H9 (cell line): ENCODE data around the gene ZNF407. TPM values are rescaled to one million over a fixed set of nuclear protein-coding genes. Genes with fewer than 3 reads are reported as not detected.

ENCODE experiments used
- DNase-seq: peaks from one replicate; pipeline ENCODE4 v3.0.0-alpha.2; 2017
- H2AFZ ChIP-seq: one replicate; pipeline ENCODE4 v1.6.1; 2013; ENCODE audit warnings: mild to moderate bottlenecking, low read length, control low read depth, moderate library complexity
- H2AK5ac ChIP-seq: 2 replicates; pipeline ENCODE4 v1.6.1; 2013; ENCODE audit warnings: low read length, control low read depth, mixed read lengths; ENCODE audit not compliant: insufficient read length
- H2BK120ac ChIP-seq: one replicate; pipeline ENCODE4 v1.6.1; 2013; ENCODE audit warnings: low read depth, mild to moderate bottlenecking, low read length, control low read depth, inconsistent platforms; ENCODE audit not compliant: poor library complexity, severe bottlenecking
- H2BK12ac ChIP-seq: 2 replicates; pipeline ENCODE4 v1.6.1; 2013; ENCODE audit warnings: low read length, control low read depth, mixed read lengths, low read depth; ENCODE audit not compliant: insufficient read length
- H2BK15ac ChIP-seq: 2 replicates; pipeline ENCODE4 v1.6.1; 2013; ENCODE audit warnings: low read depth, low read length, control low read depth
- H2BK20ac ChIP-seq: one replicate; pipeline ENCODE4 v1.6.1; 2013; ENCODE audit warnings: low read depth, mild to moderate bottlenecking, low read length, control low read depth, inconsistent platforms; ENCODE audit not compliant: poor library complexity, severe bottlenecking
- H2BK5ac ChIP-seq: 2 replicates; pipeline ENCODE4 v1.6.1; 2013; ENCODE audit warnings: low read length, control low read depth, mixed read lengths; ENCODE audit not compliant: insufficient read length
- H3K14ac ChIP-seq: 2 replicates; pipeline ENCODE4 v1.6.1; 2013; ENCODE audit warnings: low read length, control low read depth; ENCODE audit not compliant: insufficient read depth
- H3K18ac ChIP-seq: 2 replicates; pipeline ENCODE4 v1.6.1; 2013; ENCODE audit warnings: low read depth, mild to moderate bottlenecking, mixed read lengths, low read length, control low read depth; ENCODE audit not compliant: insufficient read length
- H3K23ac ChIP-seq: 2 replicates; pipeline ENCODE4 v1.6.1; 2013; ENCODE audit warnings: low read length, control low read depth, mixed read lengths, low read depth; ENCODE audit not compliant: insufficient read length
- H3K23me2 ChIP-seq: 2 replicates; pipeline ENCODE4 v1.6.1; 2013; ENCODE audit warnings: low read depth, mild to moderate bottlenecking, mixed read lengths, low read length, control low read depth; ENCODE audit not compliant: insufficient read length, poor library complexity, severe bottlenecking
- H3K27ac ChIP-seq: 2 replicates; pipeline ENCODE4 v1.5.1; 2013; ENCODE audit warnings: low read length, control low read depth, mixed read lengths, low read depth; ENCODE audit not compliant: insufficient read length
- H3K27me3 ChIP-seq: 2 replicates; pipeline ENCODE4 v1.6.1; 2013; ENCODE audit warnings: low read length, control low read depth, inconsistent platforms; ENCODE audit not compliant: insufficient read depth
- H3K4ac ChIP-seq: 2 replicates; pipeline ENCODE4 v1.6.1; 2013; ENCODE audit warnings: low read depth, mild to moderate bottlenecking, control low read depth, inconsistent platforms, low read length, moderate library complexity
- H3K4me1 ChIP-seq: 2 replicates; pipeline ENCODE4 v1.6.1; 2013; ENCODE audit warnings: low read length, control low read depth, inconsistent platforms; ENCODE audit not compliant: insufficient read depth
- H3K4me2 ChIP-seq: 2 replicates; pipeline ENCODE4 v1.6.1; 2013; ENCODE audit warnings: low read length, control low read depth, mixed read lengths; ENCODE audit not compliant: insufficient read length, insufficient read depth
- H3K56ac ChIP-seq: 2 replicates; pipeline ENCODE4 v1.6.1; 2013; ENCODE audit warnings: low read depth, mild to moderate bottlenecking, mixed read lengths, low read length, control low read depth; ENCODE audit not compliant: insufficient read length
- H3K79me1 ChIP-seq: 2 replicates; pipeline ENCODE4 v1.6.1; 2013; ENCODE audit warnings: low read depth, mild to moderate bottlenecking, moderate library complexity, low read length, control low read depth, inconsistent platforms; ENCODE audit not compliant: insufficient read depth, poor library complexity, severe bottlenecking
- H3K79me2 ChIP-seq: 2 replicates; pipeline ENCODE4 v1.6.1; 2013; ENCODE audit warnings: low read length, control low read depth, inconsistent platforms; ENCODE audit not compliant: insufficient read depth
- H3K9ac ChIP-seq: 2 replicates; pipeline ENCODE4 v1.6.1; 2013; ENCODE audit warnings: low read length, control low read depth, mixed read lengths; ENCODE audit not compliant: insufficient read length; ENCODE audit errors: extremely low read depth
- H3K9me3 ChIP-seq: one replicate; pipeline ENCODE4 v1.6.1; 2013; ENCODE audit warnings: low read depth, low read length, inconsistent platforms; ENCODE audit not compliant: control insufficient read depth
- H3T11ph ChIP-seq: one replicate; pipeline ENCODE4 v1.6.1; 2013; ENCODE audit warnings: mild to moderate bottlenecking, low read length, control low read depth, inconsistent platforms
- H4K20me1 ChIP-seq: one replicate; pipeline ENCODE4 v1.6.1; 2013; ENCODE audit not compliant: control insufficient read depth, insufficient read length, insufficient read depth
- H4K5ac ChIP-seq: 2 replicates; pipeline ENCODE4 v1.6.1; 2013; ENCODE audit warnings: low read depth, mild to moderate bottlenecking, mixed read lengths, low read length, control low read depth; ENCODE audit not compliant: insufficient read length
- H4K8ac ChIP-seq: replicated peaks from 2 replicates; pipeline ENCODE4 v1.6.1; 2013; ENCODE audit warnings: low read length, control low read depth, mixed read lengths, low read depth; ENCODE audit not compliant: insufficient read length
- H4K91ac ChIP-seq: 2 replicates; pipeline ENCODE4 v1.6.1; 2013; ENCODE audit warnings: low read depth, mild to moderate bottlenecking, moderate library complexity, mixed read lengths, low read length, control low read depth; ENCODE audit not compliant: insufficient read length
- H3K27ac Mint-ChIP-seq, 3 experiments: 2 replicates in 2 of 3; 3 replicates in 1 of 3; pipeline ENCODE4 v1.8.0; 2020 to 2021; ENCODE audit warnings: mixed read lengths in 3 of 3, mild to moderate bottlenecking in 1 of 3, moderate library complexity in 1 of 3
- H3K27me3 Mint-ChIP-seq: 2 replicates; pipeline ENCODE4 v1.8.0; 2021; ENCODE audit warnings: low read depth, mild to moderate bottlenecking, moderate library complexity, mixed read lengths
- H3K36me3 Mint-ChIP-seq, 3 experiments: 2 replicates in 2 of 3; 3 replicates in 1 of 3; pipeline ENCODE4 v1.8.0; 2020 to 2021; ENCODE audit warnings: low read depth in 3 of 3, mixed read lengths in 3 of 3; ENCODE audit not compliant: insufficient read depth in 1 of 3
- H3K4me1 Mint-ChIP-seq, 2 experiments: 2 replicates each; pipeline ENCODE4 v1.8.0; 2020; ENCODE audit warnings: mixed read lengths in 2 of 2
- H3K4me3 Mint-ChIP-seq, 2 experiments: 2 replicates in 1 of 2; 3 replicates in 1 of 2; pipeline ENCODE4 v1.8.0; 2020 to 2021; ENCODE audit warnings: mild to moderate bottlenecking in 2 of 2, mixed read lengths in 2 of 2, moderate library complexity in 1 of 2
- H3K9me3 Mint-ChIP-seq, 2 experiments: 2 replicates in 1 of 2; 3 replicates in 1 of 2; pipeline ENCODE4 v1.8.0; 2020; ENCODE audit warnings: mild to moderate bottlenecking in 2 of 2, mixed read lengths in 2 of 2, moderate library complexity in 1 of 2
- CTCF ChIP-seq: fragments of 200-600 bp; sonication (generic); conservative IDR thresholded peaks from 3 replicates; pipeline ENCODE4 v1.8.0; 2021; ENCODE audit warnings: antibody characterized with exemption, mild to moderate bottlenecking
- WGBS: extraction: QIAGEN DNeasy Blood & Tissue Kit; methylation state at CpG from one replicate; pipeline ENCODE4 v1.1.7; 2013; ENCODE audit warnings: missing lambda C conversion rate, low lambda C conversion rate, mixed read lengths; ENCODE audit not compliant: insufficient read length; ENCODE audit errors: extremely low coverage; 5-methylcytosine and 5-hydroxymethylcytosine counted together
- total RNA-seq: library from RNA; stranded (reverse); gene quantifications from 2 replicates; pipeline ENCODE4 v1.2.1, GENCODE V29; 2021

The ZNF407 gene
- total RNA-seq, 1 experiment from 2014 or later, result 8.7 TPM

- Histone ChIP-seq H2AFZ (no peak overlapping the region), H2BK15ac (no peak overlapping the region), H3K4me2 (no peak overlapping the region), H2BK12ac (no peak overlapping the region), H3K4ac (no peak overlapping the region), H3K4me1 (no peaks in the 10 kb centered on the region), H4K5ac (no peak overlapping the region), H3K14ac (no peak overlapping the region), H2AK5ac (no peak overlapping the region), H3K9me3 (no peaks in the 10 kb centered on the region), H2BK5ac (no peak overlapping the region), H2BK120ac (no peak overlapping the region), H3K23ac (no peak overlapping the region), H3K18ac (no peak overlapping the region), H4K91ac (no peak overlapping the region), H3K56ac (no peak overlapping the region), H3K23me2 (no peaks in the 10 kb centered on the region), H3K79me1 (no peaks in the 10 kb centered on the region), H3K27me3 (no peaks in the 10 kb centered on the region), H3T11ph (no peak overlapping the region), H3K9ac (no peak overlapping the region), H3K79me2 (no peaks in the 10 kb centered on the region), H4K8ac (no peak overlapping the region), H3K27ac (no peak overlapping the region), H4K20me1 (no peaks in the 10 kb centered on the region), H2BK20ac (no peak overlapping the region)
- Mint-ChIP-seq H3K27me3 (peaks cover 2% of the 10 kb centered on the region), H3K9me3 (peaks cover 13 to 24% of the 10 kb centered on the region in 2 experiments), H3K4me1 (no peaks in the 10 kb centered on the region), H3K4me3 (no peak overlapping the region), H3K36me3 (peaks cover 0 to 11% (median 0%) of the 10 kb centered on the region in 3 experiments; a peak in 3 of 7 replicates), H3K27ac (no peak overlapping the region; a peak in 1 of 7 replicates)
- no CpG with 5 or more reads among the region's 5 CpGs for WGBS
- no peak for TF ChIP-seq CTCF
- DNase-seq, result no peak
Observed at GRCh38 chr18:75076286-75076685, 478.6 kb downstream of the ZNF407 start.
